Measurements from ENCODE around the gene ZNF343. TPM values are rescaled to one million over a fixed set of nuclear protein-coding genes. Genes with fewer than 3 reads are reported as not detected.

Gene ZNF343
- polyA plus RNA-seq, 1 donor from 2014 or later, result 14.3 TPM

DNA sequence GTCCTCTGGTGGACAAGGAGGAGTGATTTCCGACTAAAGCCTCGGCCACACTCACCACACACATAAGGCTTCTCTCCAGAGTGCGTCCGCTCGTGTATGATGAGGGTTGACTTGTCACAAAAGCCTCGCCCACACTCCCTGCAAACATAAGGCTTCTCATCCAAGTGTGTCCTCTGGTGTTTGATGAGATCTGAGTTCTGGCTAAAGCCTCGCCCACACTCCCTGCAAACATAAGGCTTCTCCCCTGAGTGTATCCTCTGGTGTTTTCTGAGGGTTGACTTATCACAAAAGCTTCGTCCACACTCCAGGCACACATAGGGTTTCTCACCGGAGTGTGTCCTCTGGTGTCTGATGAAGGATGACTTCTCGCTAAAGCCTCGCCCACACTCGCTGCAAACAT is 25.2 kb downstream of the ZNF343 start:
- H3F3A ChIP-seq (ENCODE audit: insufficient read depth, low read length, poor library complexity, severe bottlenecking), result no peaks in the 10 kb centered on the region
- no peak for TF ChIP-seq EP300 (conservative IDR thresholded peaks at IDR 0.05; ENCODE audit: poor library complexity, severe bottlenecking)
- TF ChIP-seq, protein P1, sequence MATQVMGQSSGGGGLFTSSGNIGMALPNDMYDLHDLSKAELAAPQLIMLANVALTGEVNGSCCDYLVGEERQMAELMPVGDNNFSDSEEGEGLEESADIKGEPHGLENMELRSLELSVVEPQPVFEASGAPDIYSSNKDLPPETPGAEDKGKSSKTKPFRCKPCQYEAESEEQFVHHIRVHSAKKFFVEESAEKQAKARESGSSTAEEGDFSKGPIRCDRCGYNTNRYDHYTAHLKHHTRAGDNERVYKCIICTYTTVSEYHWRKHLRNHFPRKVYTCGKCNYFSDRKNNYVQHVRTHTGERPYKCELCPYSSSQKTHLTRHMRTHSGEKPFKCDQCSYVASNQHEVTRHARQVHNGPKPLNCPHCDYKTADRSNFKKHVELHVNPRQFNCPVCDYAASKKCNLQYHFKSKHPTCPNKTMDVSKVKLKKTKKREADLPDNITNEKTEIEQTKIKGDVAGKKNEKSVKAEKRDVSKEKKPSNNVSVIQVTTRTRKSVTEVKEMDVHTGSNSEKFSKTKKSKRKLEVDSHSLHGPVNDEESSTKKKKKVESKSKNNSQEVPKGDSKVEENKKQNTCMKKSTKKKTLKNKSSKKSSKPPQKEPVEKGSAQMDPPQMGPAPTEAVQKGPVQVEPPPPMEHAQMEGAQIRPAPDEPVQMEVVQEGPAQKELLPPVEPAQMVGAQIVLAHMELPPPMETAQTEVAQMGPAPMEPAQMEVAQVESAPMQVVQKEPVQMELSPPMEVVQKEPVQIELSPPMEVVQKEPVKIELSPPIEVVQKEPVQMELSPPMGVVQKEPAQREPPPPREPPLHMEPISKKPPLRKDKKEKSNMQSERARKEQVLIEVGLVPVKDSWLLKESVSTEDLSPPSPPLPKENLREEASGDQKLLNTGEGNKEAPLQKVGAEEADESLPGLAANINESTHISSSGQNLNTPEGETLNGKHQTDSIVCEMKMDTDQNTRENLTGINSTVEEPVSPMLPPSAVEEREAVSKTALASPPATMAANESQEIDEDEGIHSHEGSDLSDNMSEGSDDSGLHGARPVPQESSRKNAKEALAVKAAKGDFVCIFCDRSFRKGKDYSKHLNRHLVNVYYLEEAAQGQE (IDR thresholded peaks at IDR 0.05; ENCODE audit: borderline replicate concordance), result no peak
- TF ChIP-seq EZH2 (IDR thresholded peaks at IDR 0.05; ENCODE audit: borderline replicate concordance, insufficient read depth, low read length, poor library complexity, severe bottlenecking), result no peak
- no peak for TF ChIP-seq POLR2AphosphoS5 (IDR thresholded peaks at IDR 0.05)
- TF ChIP-seq, protein P2, sequence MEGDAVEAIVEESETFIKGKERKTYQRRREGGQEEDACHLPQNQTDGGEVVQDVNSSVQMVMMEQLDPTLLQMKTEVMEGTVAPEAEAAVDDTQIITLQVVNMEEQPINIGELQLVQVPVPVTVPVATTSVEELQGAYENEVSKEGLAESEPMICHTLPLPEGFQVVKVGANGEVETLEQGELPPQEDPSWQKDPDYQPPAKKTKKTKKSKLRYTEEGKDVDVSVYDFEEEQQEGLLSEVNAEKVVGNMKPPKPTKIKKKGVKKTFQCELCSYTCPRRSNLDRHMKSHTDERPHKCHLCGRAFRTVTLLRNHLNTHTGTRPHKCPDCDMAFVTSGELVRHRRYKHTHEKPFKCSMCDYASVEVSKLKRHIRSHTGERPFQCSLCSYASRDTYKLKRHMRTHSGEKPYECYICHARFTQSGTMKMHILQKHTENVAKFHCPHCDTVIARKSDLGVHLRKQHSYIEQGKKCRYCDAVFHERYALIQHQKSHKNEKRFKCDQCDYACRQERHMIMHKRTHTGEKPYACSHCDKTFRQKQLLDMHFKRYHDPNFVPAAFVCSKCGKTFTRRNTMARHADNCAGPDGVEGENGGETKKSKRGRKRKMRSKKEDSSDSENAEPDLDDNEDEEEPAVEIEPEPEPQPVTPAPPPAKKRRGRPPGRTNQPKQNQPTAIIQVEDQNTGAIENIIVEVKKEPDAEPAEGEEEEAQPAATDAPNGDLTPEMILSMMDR (IDR thresholded peaks at IDR 0.05; ENCODE audit: poor library complexity, severe bottlenecking), result no peak
- no peak for TF ChIP-seq SMC3 (conservative IDR thresholded peaks at IDR 0.05; ENCODE audit: poor library complexity)
- no peak for TF ChIP-seq MXI1 (conservative IDR thresholded peaks at IDR 0.05; ENCODE audit: poor library complexity, severe bottlenecking)
- no peaks in the 10 kb centered on the region for H4K20me1 ChIP-seq (ENCODE audit: insufficient read depth)
- no peaks in the 10 kb centered on the region for H3K79me2 ChIP-seq (replicated peaks; ENCODE audit: insufficient read depth, low read length)
- H3K9me2 ChIP-seq (ENCODE audit: insufficient read depth, low read length), result no peaks in the 10 kb centered on the region
- no peaks in the 10 kb centered on the region for H3K9me3 ChIP-seq (ENCODE audit: low read length)
- H3K27ac ChIP-seq (ENCODE audit: low read length), result no peak overlapping the region
- no peak overlapping the region for H3K9ac ChIP-seq (ENCODE audit: low read length)
- H2AFZ ChIP-seq (ENCODE audit: low read depth, low read length), result no peak overlapping the region
- H3K4me3 ChIP-seq (ENCODE audit: low read length), result no peak overlapping the region
- H3K4me2 ChIP-seq (ENCODE audit: low read length), result no peak overlapping the region
- no peaks in the 10 kb centered on the region for H3K27me3 ChIP-seq (ENCODE audit: insufficient read depth, low read depth, low read length)
- peaks cover 16% of the 10 kb centered on the region for H3K36me3 ChIP-seq (ENCODE audit: insufficient read depth, low read length)

GRCh38 chr20:2480381-2480780 is 28.3 kb downstream of the ZNF343 start:
- H3K79me2 ChIP-seq (replicated peaks; ENCODE audit: insufficient read depth, low read length), result no peaks in the 10 kb centered on the region
- H2AFZ ChIP-seq (ENCODE audit: low read depth, low read length), result no peak overlapping the region
- TF ChIP-seq RAD21 (conservative IDR thresholded peaks at IDR 0.05) (no peak), POLR2AphosphoS5 (IDR thresholded peaks at IDR 0.05) (no peak), SMC3 (conservative IDR thresholded peaks at IDR 0.05; ENCODE audit: poor library complexity) (no peak), EZH2 (IDR thresholded peaks at IDR 0.05; ENCODE audit: borderline replicate concordance, insufficient read depth, low read length, poor library complexity, severe bottlenecking) (no peak), MXI1 (conservative IDR thresholded peaks at IDR 0.05; ENCODE audit: poor library complexity, severe bottlenecking) (no peak), TAF1 (IDR thresholded peaks at IDR 0.05; ENCODE audit: low read depth) (no peak)
- TF ChIP-seq, protein P1 (IDR thresholded peaks at IDR 0.05; ENCODE audit: borderline replicate concordance), result no peak
- TF ChIP-seq, protein P2 (IDR thresholded peaks at IDR 0.05; ENCODE audit: poor library complexity, severe bottlenecking), result no peak
- no peaks in the 10 kb centered on the region for H3K9me3 ChIP-seq (ENCODE audit: low read length)
- H4K20me1 ChIP-seq (ENCODE audit: insufficient read depth), result no peaks in the 10 kb centered on the region
- H3F3A ChIP-seq (ENCODE audit: insufficient read depth, low read length, poor library complexity, severe bottlenecking), result no peaks in the 10 kb centered on the region
- H3K27me3 ChIP-seq (ENCODE audit: insufficient read depth, low read depth, low read length), result no peaks in the 10 kb centered on the region
- H3K9ac ChIP-seq (ENCODE audit: low read length), result no peak overlapping the region
- peaks cover 8% of the 10 kb centered on the region for H3K36me3 ChIP-seq (ENCODE audit: insufficient read depth, low read length)
- no peak overlapping the region for H3K4me3 ChIP-seq (ENCODE audit: low read length)
- H3K9me2 ChIP-seq (ENCODE audit: insufficient read depth, low read length), result no peaks in the 10 kb centered on the region
- no peak overlapping the region for H3K4me2 ChIP-seq (ENCODE audit: low read length)
- H3K27ac ChIP-seq (ENCODE audit: low read length), result no peak overlapping the region
